ENCODE results near the gene TNFRSF13B. TPM values are rescaled to one million over a fixed set of nuclear protein-coding genes. Genes with fewer than 3 reads are reported as not detected.
"Not testable (repeated sequence)": the region's sequence is repeated elsewhere in the genome, so short reads cannot be mapped to it uniquely, and the experiment has no call there.

The TNFRSF13B gene
- total RNA-seq, 1 donor, result not detected

DNA sequence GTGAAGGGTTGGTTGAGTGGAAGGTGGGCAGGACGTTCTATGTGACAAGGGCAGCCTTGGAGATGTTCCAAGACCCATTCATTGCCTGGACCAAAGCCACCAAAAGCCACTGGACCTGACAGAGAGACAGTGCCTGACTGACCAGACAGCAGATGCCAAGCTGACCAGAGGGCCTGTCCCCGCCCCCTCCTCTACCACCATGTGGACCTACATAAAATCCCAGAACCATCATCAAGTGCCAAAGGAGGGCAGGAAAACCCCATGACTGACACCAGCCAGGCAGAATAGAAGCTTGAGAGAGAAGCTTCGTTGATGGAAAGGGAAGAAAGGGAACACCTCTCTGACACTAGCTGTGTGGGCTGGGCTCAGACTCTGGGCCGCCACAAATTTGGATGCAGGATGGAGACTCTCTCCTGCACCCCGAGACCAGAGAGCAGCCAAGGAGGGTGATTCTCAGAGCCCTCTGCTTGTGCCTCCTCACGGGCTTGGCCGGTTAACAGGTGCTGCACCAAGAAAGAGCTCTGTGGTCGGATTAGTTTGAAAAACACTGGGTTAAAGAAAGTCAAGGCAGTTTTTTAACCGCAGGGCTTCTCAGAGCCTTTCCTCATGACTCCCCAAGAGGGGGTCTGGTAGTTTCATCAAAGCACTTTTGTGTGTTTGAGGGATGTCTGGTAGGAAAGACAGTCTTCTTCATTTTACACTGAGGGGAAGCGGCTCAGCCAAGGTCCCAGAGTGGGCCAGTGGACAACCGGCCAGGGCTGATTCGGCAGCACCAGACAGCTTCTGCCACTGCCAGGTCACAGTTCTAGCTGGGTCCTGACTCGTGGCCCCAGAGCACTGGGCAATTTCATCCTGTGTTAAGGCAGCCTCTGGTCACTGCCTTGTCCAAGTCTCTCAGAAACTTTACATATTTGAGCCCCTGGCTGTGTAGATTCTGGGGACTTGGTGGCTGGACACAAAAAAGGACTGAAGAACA is 1.7 kb downstream of the TNFRSF13B start:
- Histone ChIP-seq H3K9me3 (ENCODE audit: low read depth, low read length) (no peaks in the 10 kb centered on the region), H3K36me3 (ENCODE audit: insufficient read depth, low read length) (no peaks in the 10 kb centered on the region), H3K4me1 (ENCODE audit: insufficient read depth, low read length) (no peaks in the 10 kb centered on the region), H3K4me2 (ENCODE audit: insufficient read depth, low read length) (no peak overlapping the region), H4K20me1 (ENCODE audit: insufficient read depth, low read length) (no peaks in the 10 kb centered on the region), H3K79me2 (ENCODE audit: insufficient read depth, low read length) (no peaks in the 10 kb centered on the region), H2AFZ (ENCODE audit: low read length) (no peak overlapping the region), H3K27ac (ENCODE audit: low read depth, low read length) (no peak overlapping the region), H3K27me3 (ENCODE audit: insufficient read depth, low read length) (peaks cover 35% of the 10 kb centered on the region), H3K4me3 (ENCODE audit: insufficient read depth, low read length) (no peak overlapping the region)
- no peak for DNase-seq (ENCODE audit: insufficient read length, low spot score, missing footprints)
- TF ChIP-seq, protein P1, sequence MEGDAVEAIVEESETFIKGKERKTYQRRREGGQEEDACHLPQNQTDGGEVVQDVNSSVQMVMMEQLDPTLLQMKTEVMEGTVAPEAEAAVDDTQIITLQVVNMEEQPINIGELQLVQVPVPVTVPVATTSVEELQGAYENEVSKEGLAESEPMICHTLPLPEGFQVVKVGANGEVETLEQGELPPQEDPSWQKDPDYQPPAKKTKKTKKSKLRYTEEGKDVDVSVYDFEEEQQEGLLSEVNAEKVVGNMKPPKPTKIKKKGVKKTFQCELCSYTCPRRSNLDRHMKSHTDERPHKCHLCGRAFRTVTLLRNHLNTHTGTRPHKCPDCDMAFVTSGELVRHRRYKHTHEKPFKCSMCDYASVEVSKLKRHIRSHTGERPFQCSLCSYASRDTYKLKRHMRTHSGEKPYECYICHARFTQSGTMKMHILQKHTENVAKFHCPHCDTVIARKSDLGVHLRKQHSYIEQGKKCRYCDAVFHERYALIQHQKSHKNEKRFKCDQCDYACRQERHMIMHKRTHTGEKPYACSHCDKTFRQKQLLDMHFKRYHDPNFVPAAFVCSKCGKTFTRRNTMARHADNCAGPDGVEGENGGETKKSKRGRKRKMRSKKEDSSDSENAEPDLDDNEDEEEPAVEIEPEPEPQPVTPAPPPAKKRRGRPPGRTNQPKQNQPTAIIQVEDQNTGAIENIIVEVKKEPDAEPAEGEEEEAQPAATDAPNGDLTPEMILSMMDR (IDR thresholded peaks at IDR 0.05; ENCODE audit: extremely low read depth, low read depth, low read length), result no peak

DNA sequence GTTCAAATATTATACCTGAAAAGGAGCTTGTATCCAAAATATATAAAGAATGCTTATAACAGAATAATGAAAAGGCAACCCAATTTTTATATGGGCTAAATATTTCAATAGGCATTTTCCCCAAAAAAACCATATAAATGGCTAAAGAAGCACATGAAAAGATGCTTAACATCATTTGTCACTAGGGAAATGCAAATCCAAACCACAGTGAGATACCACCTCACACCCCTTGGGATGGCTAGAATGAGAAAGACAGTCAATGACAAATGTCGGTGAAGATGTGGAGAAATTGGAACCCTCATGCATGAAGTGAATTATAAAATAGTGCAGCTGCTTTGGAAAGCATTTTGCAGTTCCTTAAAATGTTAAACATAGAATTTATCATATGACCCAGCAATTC is 3.1 kb downstream of the TNFRSF13B start:
- TF ChIP-seq, protein P1 (IDR thresholded peaks at IDR 0.05; ENCODE audit: extremely low read depth, low read depth, low read length), result no peak
- no peak for DNase-seq (ENCODE audit: insufficient read length, low spot score, missing footprints)
- H3K4me3 ChIP-seq (ENCODE audit: insufficient read depth, low read length), result no peak overlapping the region
- no peak overlapping the region for H3K27ac ChIP-seq (ENCODE audit: low read depth, low read length)
- no peaks in the 10 kb centered on the region for H3K79me2 ChIP-seq (ENCODE audit: insufficient read depth, low read length)
- no peaks in the 10 kb centered on the region for H3K4me1 ChIP-seq (ENCODE audit: insufficient read depth, low read length)
- H3K27me3 ChIP-seq (ENCODE audit: insufficient read depth, low read length), result peaks cover 29% of the 10 kb centered on the region
- H3K36me3 ChIP-seq (ENCODE audit: insufficient read depth, low read length), result no peaks in the 10 kb centered on the region
- H2AFZ ChIP-seq (ENCODE audit: low read length), result no peak overlapping the region
- H4K20me1 ChIP-seq (ENCODE audit: insufficient read depth, low read length), result no peaks in the 10 kb centered on the region
- H3K4me2 ChIP-seq (ENCODE audit: insufficient read depth, low read length), result no peak overlapping the region
- no peaks in the 10 kb centered on the region for H3K9me3 ChIP-seq (ENCODE audit: low read depth, low read length)

DNA sequence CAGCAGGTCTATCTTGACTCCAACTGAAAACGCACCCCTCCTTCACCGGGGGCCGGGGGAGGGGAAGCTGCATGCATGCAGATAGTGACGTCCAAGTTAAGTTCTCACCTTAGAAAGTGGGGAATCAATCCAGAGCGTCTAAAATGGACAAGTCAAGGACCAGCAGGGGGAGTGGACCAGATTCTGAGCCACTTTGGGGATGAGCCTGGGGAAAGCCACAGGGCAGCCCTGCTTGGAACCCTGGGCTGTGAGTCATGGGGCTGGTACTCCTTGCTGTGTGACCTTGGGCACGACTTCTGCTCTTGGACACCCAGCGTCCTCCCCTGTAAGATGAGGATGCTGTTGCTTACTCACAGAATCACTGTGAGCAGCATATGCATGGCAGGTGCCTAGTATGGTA is 9.1 kb downstream of the TNFRSF13B start:
- Histone ChIP-seq H3K4me1 (ENCODE audit: insufficient read depth, low read length) (no peaks in the 10 kb centered on the region), H3K27ac (ENCODE audit: low read depth, low read length) (no peak overlapping the region), H4K20me1 (ENCODE audit: insufficient read depth, low read length) (no peaks in the 10 kb centered on the region), H3K4me2 (ENCODE audit: insufficient read depth, low read length) (no peak overlapping the region), H3K4me3 (ENCODE audit: insufficient read depth, low read length) (no peak overlapping the region), H3K27me3 (ENCODE audit: insufficient read depth, low read length) (peaks cover 23% of the 10 kb centered on the region), H3K36me3 (ENCODE audit: insufficient read depth, low read length) (no peaks in the 10 kb centered on the region), H2AFZ (ENCODE audit: low read length) (no peak overlapping the region), H3K9me3 (ENCODE audit: low read depth, low read length) (no peaks in the 10 kb centered on the region), H3K79me2 (ENCODE audit: insufficient read depth, low read length) (no peaks in the 10 kb centered on the region)
- TF ChIP-seq, protein P1 (IDR thresholded peaks at IDR 0.05; ENCODE audit: extremely low read depth, low read depth, low read length), result peak; percentile 6
- no peak for DNase-seq (ENCODE audit: insufficient read length, low spot score, missing footprints)

DNA sequence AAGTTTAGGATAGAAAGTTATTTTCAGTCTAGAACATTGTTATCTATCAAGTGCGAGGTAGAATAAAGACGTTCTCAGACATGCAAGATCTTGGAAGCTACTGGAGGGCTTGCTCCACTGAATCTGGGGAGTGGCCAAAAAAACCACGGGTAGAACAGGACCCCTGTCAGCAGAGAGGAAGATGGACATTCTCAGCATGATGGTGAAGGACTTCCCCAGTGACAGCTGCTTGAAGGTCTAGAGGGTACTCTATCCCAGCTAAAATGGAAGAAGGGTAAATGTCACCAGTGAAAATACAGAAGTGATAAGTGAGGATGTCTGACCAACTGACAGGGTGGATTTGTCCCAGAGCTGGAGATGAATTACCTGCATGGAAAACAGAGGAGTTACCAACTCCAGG is 10.1 kb downstream of the TNFRSF13B start:
- Histone ChIP-seq H3K4me3 (ENCODE audit: insufficient read depth, low read length) (no peak overlapping the region), H3K27me3 (ENCODE audit: insufficient read depth, low read length) (peaks cover 32% of the 10 kb centered on the region), H3K36me3 (ENCODE audit: insufficient read depth, low read length) (no peaks in the 10 kb centered on the region), H3K9me3 (ENCODE audit: low read depth, low read length) (peaks cover under 1% of the 10 kb centered on the region), H3K4me1 (ENCODE audit: insufficient read depth, low read length) (no peaks in the 10 kb centered on the region), H2AFZ (ENCODE audit: low read length) (no peak overlapping the region), H4K20me1 (ENCODE audit: insufficient read depth, low read length) (no peaks in the 10 kb centered on the region), H3K4me2 (ENCODE audit: insufficient read depth, low read length) (no peak overlapping the region), H3K27ac (ENCODE audit: low read depth, low read length) (no peak overlapping the region), H3K79me2 (ENCODE audit: insufficient read depth, low read length) (no peaks in the 10 kb centered on the region)
- no peak for DNase-seq (ENCODE audit: insufficient read length, low spot score, missing footprints)
- TF ChIP-seq, protein P1 (IDR thresholded peaks at IDR 0.05; ENCODE audit: extremely low read depth, low read depth, low read length), result no peak

DNA sequence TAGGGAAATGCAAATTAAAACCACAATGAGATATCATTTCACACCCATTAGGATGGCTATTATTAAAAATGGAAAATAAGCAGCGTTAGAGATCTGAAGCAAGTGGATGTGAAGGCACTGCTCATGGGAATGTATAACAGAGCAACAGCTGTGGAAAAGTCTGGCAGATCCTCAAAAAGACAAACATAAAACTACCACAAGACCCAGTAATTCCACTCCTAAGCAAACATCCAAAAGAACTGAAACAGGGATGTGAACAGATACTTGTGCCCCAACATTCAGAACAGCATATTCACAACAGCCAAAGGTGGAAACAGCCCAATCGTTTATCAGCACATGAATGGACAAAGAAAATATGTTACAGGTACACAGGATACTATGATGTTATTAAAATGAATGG is 10.9 kb downstream of the TNFRSF13B start:
- H4K20me1 ChIP-seq (ENCODE audit: insufficient read depth, low read length); H3K9me3 ChIP-seq (ENCODE audit: low read depth, low read length); H3K4me3 ChIP-seq (ENCODE audit: insufficient read depth, low read length); DNase-seq (ENCODE audit: insufficient read length, low spot score, missing footprints); H3K79me2 ChIP-seq (ENCODE audit: insufficient read depth, low read length); H2AFZ ChIP-seq (ENCODE audit: low read length); H3K4me1 ChIP-seq (ENCODE audit: insufficient read depth, low read length); H3K4me2 ChIP-seq (ENCODE audit: insufficient read depth, low read length); H3K27ac ChIP-seq (ENCODE audit: low read depth, low read length); H3K36me3 ChIP-seq (ENCODE audit: insufficient read depth, low read length): not testable (repeated sequence)
- peaks cover 37% of the 10 kb centered on the region for H3K27me3 ChIP-seq (ENCODE audit: insufficient read depth, low read length)

DNA sequence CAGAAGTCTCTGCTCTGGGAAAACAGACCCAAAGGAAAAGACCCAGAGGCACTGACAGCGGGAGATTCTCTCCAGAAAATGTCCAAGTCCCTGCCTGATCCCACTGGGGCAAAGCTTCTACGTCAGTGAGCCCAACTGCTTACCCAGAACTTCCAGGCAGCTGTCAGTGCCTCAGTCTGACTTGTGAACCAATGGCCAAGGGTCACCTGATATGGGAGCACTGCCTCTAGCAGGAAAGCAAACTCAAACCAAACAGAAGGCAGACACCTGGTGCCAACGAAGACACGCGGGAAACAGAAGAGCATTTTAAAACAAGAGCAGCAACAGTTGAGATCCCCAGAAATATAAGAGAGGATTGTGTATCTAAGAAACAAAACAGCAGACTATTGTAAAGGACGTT is 16.9 kb downstream of the TNFRSF13B start:
- Histone ChIP-seq H3K27me3 (ENCODE audit: insufficient read depth, low read length) (peaks cover 31% of the 10 kb centered on the region), H3K9me3 (ENCODE audit: low read depth, low read length) (peaks cover 14% of the 10 kb centered on the region)
- not testable (repeated sequence) for DNase-seq (ENCODE audit: insufficient read length, low spot score, missing footprints); H3K4me3 ChIP-seq (ENCODE audit: insufficient read depth, low read length); H3K27ac ChIP-seq (ENCODE audit: low read depth, low read length); H3K79me2 ChIP-seq (ENCODE audit: insufficient read depth, low read length); H4K20me1 ChIP-seq (ENCODE audit: insufficient read depth, low read length); H3K36me3 ChIP-seq (ENCODE audit: insufficient read depth, low read length); H3K4me1 ChIP-seq (ENCODE audit: insufficient read depth, low read length); H2AFZ ChIP-seq (ENCODE audit: low read length); H3K4me2 ChIP-seq (ENCODE audit: insufficient read depth, low read length)

Data from osteoblast (primary cell).